HG03575 (cell line): ENCODE results near the gene RNF115.
"Not testable (repeated sequence)": the region's sequence is repeated elsewhere in the genome, so short reads cannot be mapped to it uniquely, and the experiment has no call there.

ENCODE experiments used
- ATAC-seq: cut with Tn5 transposase; IDR thresholded peaks from one replicate; pipeline ENCODE4 v1.9.1; 2021; ENCODE audit not compliant: unreplicated experiment, insufficient number of reproducible peaks, low FRiP score; ENCODE audit errors: extremely low read depth

Gene RNF115

DNA sequence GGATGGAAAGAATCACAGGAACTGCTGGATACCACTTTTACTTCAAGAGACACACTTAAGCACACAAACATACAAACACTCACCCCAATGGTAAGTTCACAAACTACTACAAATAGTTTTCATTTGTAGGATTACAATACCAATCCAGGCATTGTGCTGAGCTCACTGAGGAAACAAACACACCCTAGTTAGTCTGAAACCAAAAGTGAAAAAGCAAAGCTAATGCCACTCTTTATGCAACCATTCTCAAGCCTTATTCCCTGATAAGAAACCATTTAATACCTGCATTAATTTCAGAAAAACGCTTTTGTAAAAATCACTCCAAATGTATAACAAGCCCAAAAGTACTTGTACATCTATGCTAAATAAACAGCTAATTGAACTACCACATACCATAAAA, 38.3 kb downstream of the RNF115 start:
- ATAC-seq: no peak

DNA sequence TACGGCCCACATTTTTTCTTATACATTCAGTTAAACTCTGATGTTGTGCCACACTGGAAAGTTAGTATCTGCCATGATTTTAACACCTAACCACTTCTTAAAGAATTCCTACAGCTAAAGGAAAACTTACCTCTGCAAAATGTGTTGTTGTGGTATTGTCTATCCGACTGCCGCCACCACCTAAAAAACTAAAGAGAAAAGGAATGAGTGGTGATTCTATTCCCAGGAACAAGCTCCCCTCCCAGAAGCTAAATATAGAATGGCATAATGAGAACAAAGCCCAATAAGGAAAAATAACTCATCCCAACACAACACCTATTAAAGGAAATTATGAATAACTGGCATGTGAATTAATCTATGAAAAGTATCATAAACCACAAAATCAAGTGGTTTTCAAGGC, 39.5 kb downstream of the RNF115 start:
- no peak for ATAC-seq

DNA sequence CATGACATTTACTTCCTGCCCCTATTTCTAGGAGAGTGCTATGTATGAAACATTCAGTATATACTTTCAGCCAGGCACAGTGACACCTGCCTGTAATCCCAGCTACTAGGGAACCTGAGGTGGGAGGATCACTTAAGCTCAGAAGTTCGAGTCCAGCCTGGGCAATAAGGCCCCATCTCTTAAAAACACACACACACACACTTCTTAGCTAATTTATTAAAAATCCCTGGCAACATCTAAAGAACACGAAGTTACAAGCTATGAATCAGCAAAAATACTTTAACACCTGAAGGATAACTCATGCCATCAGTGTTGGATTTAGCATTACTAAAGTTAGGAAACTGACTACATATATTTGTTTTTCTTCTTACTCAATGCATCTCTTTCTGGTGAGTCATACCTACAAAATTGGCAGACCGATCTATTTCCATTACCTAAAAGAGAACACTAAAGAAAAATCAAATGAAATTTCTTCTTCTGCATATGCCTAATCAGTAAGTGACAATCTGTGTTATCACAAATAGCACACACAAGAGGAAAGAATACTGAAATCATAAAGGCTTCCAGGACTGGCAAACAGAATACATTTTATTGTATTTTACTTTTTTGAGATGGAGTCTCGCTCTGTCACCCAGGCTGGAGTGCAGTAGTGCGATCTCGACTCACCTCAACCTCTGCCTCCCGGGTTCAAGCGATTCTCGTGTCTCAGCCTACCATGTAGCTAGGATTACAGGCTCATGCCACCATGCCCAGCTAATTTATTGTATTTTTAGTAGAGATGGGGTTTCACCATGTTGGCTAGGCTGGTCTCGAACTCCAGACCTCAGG, 41.4 kb downstream of the RNF115 start:
- ATAC-seq: no peak

DNA sequence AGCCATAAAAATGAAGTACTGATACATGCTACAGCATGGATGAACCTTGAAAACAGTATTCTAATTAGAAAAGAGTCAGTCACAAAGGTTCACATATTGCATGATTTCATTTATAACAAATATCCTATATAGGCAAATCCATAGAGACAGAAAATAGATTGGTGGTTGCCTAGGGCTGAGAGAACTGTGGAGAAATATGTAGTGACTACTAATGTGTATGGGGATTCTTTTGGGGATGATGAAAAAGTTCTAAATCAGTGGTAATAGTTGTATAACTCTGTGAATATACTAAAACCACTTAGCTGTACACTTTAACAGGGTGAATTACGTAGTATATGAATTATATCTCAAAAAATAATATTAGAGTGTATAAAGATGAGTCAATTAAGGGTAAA, 45.8 kb downstream of the RNF115 start:
- ATAC-seq: no peak

DNA sequence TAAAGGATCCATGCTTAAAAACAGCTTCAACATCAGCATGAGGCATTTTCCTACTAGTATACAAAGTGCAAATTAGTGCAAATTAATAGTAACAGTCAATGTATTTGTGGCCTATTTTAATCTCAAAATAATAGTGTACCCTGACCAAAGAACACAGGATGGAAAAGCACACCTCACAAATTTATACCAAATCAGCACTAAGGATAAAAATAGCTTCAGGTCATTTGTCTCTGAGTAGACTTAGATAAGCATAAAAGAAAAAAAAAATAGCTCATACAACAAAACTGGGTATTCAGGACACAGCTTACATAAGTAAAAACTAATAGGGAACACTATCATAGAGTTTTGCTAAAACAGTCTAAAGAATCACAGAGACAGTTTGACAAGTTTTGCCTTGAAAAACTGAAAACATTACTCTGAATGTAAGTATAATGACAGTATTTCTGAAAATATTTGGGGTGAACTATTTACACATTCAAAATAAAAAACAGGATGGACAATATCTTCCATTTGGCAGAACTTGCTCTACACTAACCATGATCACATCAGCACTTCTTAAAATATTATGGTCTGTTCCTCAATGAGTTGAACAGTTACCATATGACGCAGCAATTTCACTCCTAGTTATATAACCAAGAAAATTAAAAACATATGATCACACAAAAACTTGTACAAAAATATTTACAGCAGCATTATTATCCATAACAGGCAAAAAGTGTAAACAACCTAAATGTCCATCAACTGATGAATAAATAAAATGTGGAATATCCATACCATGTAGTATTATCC, 46.3 kb downstream of the RNF115 start:
- no peak for ATAC-seq

DNA sequence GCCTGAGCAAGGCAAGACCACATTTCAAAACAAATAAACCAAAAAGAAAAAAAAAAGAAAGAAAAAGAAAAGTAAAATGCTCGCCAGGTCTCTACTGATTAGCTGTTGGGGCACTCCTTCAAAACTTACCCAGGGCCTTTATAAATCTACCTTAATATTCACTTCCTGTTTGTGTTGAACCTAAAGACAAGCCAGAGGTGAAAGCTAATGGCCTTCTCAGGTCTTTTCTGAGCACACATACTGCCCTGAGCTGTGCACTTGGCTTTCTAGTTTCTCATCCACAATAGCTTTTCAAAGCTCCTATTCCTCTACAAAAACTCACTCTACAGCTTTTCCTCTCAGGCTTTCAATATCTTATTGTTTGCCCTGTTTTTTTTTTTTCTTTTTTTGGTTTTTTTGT, 50.5 kb downstream of the RNF115 start:
- no peak for ATAC-seq

DNA sequence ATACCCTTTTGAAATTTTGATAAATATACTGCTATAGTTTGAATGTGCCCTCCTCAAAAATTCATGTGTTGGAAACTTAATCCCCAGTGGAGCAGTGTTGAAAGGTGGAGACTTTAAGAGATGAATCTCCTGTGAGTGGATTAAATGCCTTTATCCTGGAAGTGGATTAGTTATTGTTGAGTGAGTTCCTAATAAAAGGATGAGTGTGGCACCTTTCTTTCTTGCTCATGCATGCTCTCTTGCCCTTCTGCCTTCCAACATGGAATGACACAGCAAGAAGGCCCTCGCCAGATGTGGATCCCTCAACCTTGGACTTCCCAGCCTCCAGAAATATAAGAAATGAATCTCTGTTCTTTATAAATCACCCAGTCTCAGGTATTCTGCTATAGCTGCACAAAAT, 52.8 kb downstream of the RNF115 start:
- ATAC-seq: no peak

DNA sequence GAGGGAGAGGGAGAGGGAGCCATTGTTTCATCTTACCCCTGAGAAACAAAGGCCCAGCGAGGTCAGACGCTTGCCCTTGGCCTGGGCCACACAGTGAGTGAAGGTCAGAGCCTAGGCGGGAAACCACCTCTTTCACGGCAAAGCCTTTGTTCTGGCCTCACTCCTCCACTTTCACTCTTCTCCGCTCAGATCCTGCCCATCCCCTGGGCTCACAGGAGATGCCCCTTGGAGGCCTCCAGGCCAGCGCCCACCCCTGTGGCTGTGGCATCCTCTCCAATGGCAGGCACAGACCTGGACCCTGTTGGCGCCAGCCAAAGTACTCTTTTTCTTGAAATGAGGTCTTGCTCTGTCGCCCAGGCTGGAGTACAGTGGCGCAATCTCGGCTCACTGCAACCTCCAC, 55.9 kb downstream of the RNF115 start:
- ATAC-seq: not testable (repeated sequence)

DNA sequence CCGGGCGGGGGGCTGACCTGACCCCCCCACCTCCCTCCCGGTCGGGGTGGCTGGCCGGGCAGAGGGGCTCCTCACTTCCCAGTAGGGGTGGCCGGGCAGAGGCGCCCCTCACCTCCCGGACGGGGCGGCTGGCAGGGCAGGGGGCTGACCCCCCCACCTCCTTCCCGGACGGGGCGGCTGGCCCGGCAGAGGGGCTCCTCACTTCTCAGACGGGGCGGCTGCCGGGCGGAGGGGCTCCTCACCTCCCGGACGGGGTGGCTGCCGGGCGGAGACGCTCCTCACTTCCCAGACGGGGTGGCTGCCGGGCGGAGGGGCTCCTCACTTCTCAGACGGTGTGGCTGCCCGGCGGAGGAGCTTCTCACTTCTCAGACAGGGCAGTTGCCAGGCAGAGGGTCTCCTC, 57.0 kb downstream of the RNF115 start:
- ATAC-seq: not testable (repeated sequence)

DNA sequence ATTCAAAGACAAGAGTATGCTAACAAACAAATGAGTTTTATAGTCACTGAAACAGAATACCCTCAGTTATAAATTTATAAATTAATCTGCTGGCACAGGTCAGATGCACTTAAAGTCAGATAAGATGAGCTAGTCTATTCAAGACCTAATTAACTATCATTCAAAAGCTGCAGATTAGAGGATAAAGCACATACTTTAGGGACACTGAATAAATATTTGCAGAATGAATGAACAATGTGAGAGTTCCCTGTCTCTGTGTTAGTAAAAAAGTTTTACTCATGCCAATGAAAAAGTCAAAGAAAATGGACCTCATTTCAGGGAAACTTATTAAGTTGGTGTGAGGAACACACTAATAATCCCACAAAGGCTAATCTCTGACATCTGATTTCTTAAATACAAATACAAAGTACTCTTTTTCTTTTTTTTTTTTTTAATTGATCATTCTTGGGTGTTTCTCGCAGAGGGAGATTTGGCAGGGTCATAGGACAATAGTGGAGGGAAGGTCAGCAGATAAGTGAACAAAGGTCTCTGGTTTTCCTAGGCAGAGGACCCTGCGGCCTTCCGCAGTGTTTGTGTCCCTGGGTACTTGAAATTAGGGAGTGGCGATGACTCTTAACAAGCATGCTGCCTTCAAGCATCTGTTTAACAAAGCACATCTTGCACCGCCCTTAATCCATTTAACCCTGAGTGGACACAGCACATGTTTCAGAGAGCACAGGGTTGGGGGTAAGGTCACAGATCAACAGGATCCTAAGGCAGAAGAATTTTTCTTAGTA, 58.1 kb downstream of the RNF115 start:
- ATAC-seq: not testable (repeated sequence)

DNA sequence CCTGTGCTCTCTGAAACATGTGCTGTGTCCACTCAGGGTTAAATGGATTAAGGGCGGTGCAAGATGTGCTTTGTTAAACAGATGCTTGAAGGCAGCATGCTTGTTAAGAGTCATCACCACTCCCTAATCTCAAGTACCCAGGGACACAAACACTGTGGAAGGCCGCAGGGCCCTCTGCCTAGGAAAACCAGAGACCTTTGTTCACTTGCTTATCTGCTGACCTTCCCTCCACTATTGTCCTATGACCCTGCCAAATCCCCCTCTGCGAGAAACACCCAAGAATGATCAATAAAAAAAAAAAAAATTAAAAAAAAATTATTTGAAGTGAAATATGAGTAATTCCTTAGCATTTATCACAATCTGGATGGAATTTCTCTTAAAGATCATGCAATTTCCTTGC, 58.8 kb downstream of the RNF115 start:
- ATAC-seq: not testable (repeated sequence)

DNA sequence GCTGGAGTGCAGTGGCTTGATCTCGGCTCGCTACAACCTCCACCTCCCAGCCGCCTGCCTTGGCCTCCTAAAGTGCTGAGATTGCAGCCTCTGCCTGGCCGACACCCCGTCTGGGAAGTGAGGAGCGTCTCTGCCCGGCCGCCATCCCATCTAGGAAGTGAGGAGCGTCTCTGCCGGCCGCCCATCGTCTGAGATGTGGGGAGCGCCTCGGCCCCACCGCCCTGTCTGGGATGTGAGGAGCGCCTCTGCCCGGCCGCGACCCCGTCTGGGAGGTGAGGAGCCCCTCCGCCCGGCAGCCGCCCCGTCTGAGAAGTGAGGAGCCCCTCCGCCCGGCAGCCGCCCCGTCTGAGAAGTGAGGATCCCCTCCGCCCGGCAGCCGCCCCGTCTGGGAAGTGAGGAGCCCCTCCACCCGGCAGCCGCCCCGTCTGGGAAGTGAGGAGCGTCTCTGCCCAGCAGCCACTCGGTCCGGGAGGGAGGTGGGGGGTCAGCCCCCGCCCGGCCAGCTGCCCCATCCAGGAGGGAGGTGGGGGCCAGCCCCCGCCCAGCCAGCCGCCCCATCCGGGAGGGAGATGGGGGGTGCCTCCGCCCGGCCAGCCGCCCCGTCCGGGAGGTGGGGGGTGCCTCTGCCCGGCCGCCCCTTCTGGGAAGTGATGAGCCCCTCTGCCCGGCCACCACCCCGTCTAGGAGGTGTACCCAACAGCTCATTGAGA, 59.5 kb downstream of the RNF115 start:
- not testable (repeated sequence) for ATAC-seq

DNA sequence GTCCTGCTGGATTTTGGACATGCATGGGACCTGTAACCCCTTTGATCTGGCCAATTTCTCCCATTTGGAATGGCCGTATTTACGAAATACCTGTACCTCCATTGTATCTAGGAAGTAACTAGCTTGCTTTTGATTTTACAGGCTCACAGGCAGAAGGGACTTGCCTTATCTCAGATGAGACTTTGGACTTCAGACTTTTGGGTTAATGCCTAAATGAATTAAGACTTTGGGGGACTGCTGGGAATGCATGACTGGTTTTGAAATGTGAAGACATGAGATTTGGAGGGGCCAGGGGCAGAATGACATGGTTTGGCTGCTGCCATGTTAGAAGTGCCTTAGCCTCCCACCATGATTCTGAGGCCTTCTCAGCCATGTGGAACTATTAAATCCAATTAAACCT, 61.9 kb downstream of the RNF115 start:
- not testable (repeated sequence) for ATAC-seq

DNA sequence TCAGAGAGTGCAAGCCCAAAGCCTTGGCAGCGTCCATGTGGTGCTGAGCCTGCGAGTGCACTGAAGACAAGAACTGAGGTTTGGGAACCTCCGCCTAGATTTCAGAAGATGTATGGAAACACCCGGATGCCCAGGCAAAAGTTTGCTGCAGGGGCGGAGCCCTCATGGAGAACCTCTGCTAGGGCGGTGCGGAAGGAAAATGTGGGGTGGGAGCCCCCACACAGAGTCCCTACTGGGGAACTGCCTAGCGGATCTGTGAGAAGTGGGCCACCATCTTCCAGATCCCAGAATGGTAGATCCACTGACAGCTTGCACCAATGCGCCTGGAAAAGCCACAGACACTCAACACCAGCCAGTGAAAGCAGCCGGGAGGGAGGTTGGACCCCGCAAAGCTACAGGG, 62.4 kb downstream of the RNF115 start:
- ATAC-seq: not testable (repeated sequence)

DNA sequence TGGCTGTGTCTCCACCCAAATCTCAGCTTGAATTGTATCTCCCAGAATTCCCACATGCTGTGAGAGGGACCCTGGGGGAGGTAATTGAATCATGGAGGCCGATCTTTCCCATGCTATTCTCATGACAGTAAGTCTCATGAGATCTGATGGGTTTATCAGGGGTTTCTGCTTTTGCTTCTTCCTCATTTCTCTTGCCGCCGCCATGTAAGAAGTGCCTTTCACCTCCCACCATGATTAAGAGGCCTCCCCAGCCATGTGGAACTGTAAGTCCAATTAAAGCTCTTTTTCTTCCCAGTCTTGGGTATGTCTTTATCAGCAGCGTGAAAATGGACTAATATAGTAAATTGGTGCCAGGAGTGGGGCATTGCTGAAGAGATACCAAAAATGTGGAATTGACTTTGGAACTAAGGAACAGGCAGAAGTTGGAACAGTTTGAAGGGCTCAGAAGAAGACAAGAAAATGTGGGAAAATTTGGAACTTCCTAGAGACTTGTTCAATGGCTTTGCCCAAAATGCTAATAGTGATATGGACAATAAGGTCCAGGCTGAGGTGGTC, 63.4 kb downstream of the RNF115 start:
- not testable (repeated sequence) for ATAC-seq

DNA sequence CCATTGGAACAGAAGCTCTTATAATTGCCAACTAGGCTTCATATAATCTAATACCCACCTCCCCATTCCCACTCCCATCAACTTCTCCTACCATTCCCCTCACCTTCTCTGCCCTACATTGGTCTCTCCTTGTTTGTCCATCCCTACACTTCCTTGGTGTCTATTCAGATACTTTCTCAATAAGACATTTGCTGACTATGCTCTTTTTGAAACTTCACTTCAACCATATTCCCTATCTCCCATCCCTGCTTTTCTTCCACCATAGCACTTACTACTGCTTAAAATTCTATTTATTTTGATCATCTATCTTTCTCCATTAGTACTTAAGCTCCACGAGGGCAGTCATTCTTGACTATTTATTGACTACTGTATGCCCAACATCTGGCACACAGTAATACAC, 64.2 kb downstream of the RNF115 start:
- no peak for ATAC-seq

DNA sequence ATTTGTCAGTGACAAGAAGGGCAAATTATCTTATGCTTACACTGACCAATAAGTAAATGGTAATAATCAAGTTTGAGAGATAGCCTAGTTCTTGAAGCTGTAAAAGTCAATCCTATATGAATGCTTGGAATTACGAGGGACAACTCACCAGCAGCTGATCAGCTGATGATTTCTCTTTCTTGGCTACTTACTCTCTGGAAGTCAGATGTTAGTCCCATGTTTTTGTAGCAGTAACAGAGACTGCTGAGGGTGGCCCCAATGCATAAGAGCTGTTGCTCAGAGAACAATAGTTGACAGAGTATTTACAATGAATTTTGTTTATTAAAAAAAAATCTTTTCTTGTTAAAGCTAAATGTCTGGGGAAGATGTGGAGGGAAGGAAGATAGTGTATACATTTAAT, 65.3 kb downstream of the RNF115 start:
- no peak for ATAC-seq

DNA sequence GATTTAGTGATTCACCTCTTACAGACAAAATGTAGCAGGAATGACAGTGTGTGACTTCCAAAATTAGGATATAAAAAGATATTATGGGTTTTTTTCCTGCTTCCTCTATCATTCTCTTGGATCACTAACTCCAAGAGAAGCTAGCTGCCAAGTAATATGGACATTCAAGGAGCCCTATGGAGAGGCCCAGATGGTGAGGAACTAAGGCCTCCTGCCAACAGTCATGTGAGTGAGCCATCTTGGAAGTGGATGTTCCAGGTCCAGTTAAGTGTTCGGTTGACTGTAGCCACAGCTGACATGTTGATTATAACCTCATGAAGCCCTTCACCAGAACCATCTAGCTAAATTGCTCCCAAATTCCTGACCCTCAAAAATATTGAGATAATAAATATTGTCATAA, 65.8 kb downstream of the RNF115 start:
- no peak for ATAC-seq

DNA sequence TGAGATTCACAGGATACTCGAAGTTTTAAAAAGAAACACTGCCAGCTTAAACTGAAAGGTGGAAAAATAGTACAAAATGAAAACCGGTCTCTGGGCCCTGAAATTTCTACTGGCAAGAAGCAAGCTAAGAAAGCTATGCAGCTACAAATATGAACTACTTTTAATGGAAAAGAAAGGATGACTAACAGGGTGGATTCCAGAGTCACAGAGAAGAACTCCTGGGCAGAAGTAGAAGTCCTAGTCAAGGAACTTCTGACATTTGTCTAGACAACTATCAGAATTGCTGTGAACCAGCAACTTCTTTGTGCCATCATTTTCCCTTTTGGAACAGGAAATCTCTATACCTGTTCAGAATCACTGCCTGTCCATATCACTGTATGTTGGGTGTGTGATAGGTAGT, 66.5 kb downstream of the RNF115 start:
- no peak for ATAC-seq
